HG03469 (cell line): ENCODE results near the gene SMOC2.

Experiments
- ATAC-seq: cut with Tn5 transposase; IDR thresholded peaks from one replicate; pipeline ENCODE4 v1.9.1; 2021; ENCODE audit warnings: mild to moderate bottlenecking, moderate library complexity, moderate number of reproducible peaks; ENCODE audit not compliant: unreplicated experiment

SMOC2 gene, protein sequence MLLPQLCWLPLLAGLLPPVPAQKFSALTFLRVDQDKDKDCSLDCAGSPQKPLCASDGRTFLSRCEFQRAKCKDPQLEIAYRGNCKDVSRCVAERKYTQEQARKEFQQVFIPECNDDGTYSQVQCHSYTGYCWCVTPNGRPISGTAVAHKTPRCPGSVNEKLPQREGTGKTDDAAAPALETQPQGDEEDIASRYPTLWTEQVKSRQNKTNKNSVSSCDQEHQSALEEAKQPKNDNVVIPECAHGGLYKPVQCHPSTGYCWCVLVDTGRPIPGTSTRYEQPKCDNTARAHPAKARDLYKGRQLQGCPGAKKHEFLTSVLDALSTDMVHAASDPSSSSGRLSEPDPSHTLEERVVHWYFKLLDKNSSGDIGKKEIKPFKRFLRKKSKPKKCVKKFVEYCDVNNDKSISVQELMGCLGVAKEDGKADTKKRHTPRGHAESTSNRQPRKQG

DNA sequence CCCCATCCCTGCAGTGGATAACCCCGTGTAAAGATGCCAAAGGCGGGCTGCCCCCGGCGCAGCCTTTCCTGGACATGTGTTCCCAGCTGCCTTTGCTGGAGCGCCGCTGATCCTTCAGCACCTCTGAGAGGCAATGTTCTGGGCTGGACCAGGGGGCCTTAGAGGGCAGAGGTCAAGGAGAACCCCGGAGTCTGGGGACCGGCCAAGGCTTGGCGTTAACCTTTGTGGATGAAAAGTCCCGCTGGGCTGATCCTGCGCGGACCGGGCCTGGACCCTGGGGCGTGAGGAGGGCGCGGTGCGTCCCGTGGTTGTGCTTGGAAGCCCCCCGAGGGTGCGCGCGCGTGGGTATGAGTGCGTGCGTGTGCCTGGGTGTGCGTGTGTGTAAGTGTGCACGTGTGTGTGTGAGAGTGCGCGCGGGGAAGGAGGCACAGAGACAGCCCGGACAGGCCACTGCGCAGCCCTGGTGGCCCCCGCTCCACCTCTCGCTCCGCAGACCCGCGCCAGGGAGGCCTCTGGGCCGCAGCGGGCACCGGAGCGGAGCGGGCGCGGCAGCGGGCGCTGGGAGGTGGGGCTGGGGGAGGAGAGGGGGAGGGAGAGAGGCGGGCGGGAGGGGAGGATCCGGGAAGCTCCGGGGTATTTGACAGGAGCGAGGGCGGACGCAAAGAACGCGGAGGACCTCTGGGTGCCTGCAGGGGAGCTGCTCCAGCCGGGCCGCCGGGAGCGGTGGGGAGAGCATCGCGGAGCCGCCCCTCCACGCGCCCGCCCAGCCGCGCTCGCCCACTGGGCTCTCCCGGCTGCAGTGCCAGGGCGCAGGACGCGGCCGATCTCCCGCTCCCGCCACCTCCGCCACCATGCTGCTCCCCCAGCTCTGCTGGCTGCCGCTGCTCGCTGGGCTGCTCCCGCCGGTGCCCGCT is at the start of gene SMOC2:
SMOC2 (plus strand) TSS at position 665 of the 914 bp plus-strand sequence; CDS start at position 852, 187 bp downstream.
- ATAC-seq, result no peak

DNA sequence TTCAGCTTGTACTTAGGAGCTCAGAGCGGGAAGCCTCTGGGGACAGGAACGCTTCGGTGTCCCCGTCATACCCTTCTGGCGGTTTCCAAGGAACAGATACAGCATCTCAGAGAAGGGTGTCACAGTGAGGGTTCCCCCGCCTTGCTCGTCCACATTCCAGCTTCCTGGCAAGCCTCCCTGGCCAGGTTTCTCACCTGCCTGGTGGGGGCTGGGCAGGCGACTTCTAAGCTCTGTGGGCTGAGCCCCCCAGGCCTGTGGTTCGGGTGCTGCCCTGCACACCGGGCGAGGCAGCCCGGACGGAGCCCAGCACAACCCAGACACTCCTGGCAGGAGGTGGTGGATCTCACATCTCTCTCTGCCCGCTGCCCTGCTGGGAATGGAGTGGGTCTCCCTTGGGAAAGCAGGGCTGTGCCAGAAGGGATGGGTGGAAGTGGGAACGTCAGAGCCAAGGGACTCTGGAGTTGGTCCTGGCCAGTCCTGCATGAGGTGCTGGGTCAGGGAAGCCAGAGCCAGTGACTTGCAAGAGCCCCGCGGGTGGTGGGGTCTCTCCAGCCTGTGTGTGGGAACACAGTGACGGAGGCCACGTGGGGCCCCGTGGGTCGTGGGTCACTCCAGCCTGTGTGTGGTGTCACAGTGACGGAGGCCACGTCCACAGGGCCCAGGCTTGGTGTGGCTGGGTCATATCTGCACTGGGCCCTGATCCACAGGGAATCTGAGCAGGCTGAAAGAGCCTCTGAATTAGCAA is 47.7 kb upstream of the SMOC2 start:
- ATAC-seq, result no peak

- ATAC-seq, result no peak
Measured at GRCh38 chr6:168394606-168395005, 46.4 kb upstream of the SMOC2 start.

DNA sequence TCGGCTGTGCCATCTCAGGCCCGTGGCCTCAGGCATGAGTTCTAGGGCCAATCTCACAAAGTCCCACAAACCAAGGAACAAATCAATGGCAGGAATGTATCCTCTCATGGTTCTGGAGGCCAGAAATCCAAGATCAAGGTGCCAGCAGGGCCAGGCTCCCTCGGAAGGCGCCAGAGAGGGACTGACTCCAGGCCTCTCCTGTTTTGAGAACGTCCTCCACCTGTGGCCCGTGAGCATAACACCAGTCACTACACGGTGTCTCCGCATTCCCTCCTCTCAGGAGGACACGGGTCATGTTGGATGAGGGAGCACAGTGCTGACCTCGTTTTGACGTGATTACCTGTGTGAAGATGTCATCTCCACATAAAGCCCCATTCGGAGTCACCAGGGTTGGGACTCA is 45.0 kb upstream of the SMOC2 start:
- no peak for ATAC-seq

- ATAC-seq, result no peak
Measured at GRCh38 chr6:168396561-168396960, 44.4 kb upstream of the SMOC2 start.

- ATAC-seq, result no peak
Measured at GRCh38 chr6:168397012-168397411, 44.0 kb upstream of the SMOC2 start.

GRCh38 chr6:168400037-168400436 is 40.9 kb upstream of the SMOC2 start:
- ATAC-seq, result no peak

- no peak for ATAC-seq
Measured at GRCh38 chr6:168403370-168404005, 37.5 kb upstream of the SMOC2 start.

- ATAC-seq, result no peak
Measured at GRCh38 chr6:168404560-168404959, 36.4 kb upstream of the SMOC2 start.

DNA sequence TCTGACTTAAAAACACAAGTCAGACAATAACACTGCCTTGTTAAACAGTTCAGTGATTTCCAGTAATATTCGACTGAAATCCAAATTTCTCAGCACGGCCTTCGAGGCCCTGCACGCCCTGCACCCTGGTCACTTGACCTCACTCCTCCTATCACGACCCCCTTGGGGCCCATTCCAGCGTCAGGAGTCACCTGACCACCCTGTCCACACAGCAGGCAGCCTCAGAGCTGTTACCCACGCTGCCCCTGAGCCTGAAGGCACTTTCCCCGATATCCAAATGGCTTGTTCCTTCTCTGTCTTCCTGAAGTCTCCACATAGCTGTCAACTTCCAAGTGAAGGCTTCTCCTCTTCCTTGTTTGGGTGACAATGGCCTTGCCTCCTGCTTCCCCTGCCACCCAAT is 33.1 kb upstream of the SMOC2 start:
- ATAC-seq, result no peak

DNA sequence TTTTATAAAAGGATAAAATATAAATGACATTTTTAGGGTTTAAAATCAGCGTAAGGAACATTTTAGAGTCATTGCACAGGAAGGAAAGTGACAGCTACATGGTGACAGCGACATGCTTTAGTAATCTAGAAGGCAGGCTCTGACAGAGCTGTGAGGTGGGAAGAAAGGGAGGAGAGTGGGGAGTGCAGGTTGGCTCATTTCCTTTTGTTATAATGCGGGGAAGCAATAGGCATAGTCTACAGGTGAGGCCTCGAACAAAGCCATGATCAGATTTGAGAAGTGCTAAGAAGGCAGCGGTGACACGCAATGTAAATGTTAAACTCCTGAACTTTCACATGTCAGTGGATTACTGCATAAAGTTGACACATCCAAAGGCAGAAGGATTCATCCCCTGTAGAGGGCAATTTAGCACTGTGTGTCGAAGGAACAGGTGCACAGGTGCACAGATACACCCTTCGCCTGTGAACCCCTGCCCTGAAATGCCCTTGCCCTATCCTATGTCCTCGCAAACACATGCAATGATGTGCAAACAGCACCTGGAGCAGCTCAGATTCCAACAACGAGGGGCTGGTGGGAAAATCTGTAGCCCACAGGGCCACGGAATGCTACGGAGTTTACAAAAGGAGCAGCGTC is 32.4 kb upstream of the SMOC2 start:
- no peak for ATAC-seq

DNA sequence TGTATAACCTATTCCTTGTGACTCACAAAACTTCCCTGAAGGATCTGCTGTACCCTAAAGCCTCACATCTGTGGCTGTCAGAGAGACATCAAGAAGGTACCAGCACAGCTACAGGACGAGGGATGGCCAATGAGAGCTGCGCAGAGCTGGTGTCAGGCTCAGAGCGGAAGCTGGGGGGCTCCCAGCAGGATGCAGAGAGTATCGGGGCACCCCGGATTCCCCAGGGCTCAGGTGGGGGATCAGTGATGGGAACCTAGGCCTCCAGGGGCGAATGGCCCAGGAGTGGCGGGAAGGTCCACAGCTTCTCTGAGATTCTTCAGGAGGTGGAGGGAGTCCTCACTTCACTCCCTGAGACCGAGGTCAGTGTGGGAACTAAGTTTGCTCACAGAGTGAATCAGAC is 30.9 kb upstream of the SMOC2 start:
- no peak for ATAC-seq

GRCh38 chr6:168410554-168411011 is 30.4 kb upstream of the SMOC2 start:
- no peak for ATAC-seq

DNA sequence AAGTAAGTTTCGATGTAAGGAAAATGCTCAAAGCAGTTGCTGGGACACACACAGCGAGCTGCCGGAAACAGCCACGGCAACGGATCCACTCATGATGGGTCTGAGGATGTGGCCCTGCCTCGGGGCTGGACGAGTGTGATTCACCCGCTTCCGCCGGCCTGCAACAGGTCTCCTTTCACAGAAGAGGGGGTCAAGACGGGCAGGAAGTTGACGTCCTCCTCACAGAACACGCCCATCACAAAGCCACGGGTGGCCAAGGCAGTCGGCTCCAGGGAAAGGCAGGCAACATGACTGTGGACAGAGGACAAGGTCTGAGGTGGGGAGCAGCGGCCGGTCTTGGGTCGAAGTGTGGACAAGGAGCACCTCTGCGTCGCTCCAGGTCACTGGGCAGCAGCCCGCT is 29.9 kb upstream of the SMOC2 start:
- ATAC-seq, result no peak

DNA sequence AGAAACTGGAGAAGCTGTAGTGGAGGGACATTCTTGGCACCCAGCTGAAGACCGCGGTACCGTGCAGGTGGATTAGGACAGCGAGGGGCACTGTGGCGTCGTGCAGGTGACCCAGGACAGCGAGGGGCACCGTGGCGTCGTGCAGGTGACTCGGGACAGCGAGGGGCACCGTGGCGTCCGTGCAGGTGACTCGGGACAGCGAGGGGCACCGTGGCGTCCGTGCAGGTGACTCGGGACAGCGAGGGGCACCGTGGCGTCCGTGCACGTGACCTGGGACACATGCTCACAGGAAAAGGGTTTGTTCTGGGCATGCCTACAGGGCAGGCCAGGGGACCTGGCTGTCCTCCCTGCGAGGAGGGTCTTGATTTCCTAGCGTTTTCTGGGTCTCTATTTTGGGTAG is 29.2 kb upstream of the SMOC2 start:
- ATAC-seq, result no peak

- ATAC-seq, result no peak
Measured at GRCh38 chr6:168412456-168412855, 28.5 kb upstream of the SMOC2 start.

- no peak for ATAC-seq
Measured at GRCh38 chr6:168413018-168413720, 27.8 kb upstream of the SMOC2 start.

DNA sequence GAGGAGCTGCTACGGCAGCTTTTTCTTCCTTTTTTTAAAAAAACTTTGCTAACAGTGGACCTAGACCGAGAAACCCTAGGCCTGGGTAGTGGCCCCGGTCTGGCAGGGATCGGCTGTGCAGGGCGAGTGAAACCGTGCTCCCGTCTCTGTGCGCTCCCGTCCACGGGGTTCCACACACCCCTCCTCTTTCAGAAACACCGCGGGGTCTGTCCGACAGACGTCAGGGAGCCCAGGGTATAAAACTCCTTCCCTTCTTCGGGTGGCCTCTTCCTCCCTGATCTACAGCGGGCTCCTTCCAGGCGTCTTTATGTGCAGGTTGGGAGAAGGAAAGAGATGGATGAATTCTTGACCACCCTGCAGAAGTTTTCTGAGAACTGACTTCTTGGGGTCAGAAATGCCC is 27.1 kb upstream of the SMOC2 start:
- no peak for ATAC-seq

DNA sequence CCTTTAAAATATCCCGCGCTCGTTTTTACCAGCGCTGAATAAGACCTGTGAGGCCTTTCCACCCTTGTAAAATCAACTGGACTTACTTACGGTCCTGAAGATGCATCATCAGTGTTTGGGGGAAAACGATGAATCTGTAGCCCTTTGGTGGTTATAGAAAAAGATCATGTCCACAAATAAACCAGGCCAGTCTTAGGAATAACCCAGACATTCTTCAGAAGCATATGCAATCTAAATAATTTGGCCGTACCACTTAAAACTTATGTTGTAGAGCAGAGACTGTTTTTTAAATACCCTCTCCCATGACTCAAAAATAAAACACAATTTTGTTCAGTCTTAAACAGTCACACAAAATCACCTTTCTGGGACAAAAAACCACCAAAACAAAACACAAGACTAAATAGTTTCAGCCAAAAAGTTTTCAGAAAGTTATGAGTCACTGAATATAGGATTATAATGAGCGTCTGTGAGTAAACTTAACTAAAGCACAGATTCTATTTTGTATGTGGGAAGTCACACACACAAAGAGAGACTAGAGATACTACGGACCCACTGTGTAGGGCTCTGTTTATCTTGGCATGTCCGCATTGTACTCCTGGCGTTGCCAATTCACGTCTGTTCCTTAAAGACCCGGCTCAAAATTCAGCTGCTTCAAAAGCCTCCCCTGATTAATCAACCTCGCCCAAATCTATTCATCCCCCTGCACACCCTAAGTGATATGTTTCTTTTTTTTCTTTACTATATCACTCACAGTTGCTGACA is 26.5 kb upstream of the SMOC2 start:
- no peak for ATAC-seq
